WTC11 (cell line): Measurements from ENCODE around the gene ASPHD2. TPM values are rescaled to one million over a fixed set of nuclear protein-coding genes. Genes with fewer than 3 reads are reported as not detected.
A peak's percentile ranks its signal among the peaks of the same experiment; 100 is the strongest.

Experiments
- ATAC-seq: fragments of 200-7000 bp; cut with Tn5 transposase; 2 replicates; pipeline ENCODE4 v1.10.0; 2021; ENCODE audit warnings: mild to moderate bottlenecking, moderate library complexity
- CTCF ChIA-PET: fragments of 300-600 bp; sonication (Branson Sonifier 250); formaldehyde crosslinking; loops from one replicate; lab custom pipeline; 2021; ENCODE audit warnings: antibody characterized with exemption; lab: Charles Lee
- POLR2A ChIA-PET: fragments of 350-600 bp; sonication (Branson Sonifier 250); formaldehyde crosslinking; loops from one replicate; lab custom pipeline; 2021; ENCODE audit warnings: antibody characterized with exemption; lab: Charles Lee
- DNase-seq: peaks from one replicate; pipeline ENCODE4 v3.0.0; 2021; ENCODE audit warnings: low spot score
- H3K27ac Mint-ChIP-seq: 2 replicates; pipeline ENCODE4 v1.8.0; 2021; ENCODE audit warnings: mixed read lengths
- H3K27me3 Mint-ChIP-seq: 2 replicates; pipeline ENCODE4 v1.8.0; 2021; ENCODE audit warnings: low read depth, mild to moderate bottlenecking, moderate library complexity, mixed read lengths
- H3K36me3 Mint-ChIP-seq: 2 replicates; pipeline ENCODE4 v1.8.0; 2021; ENCODE audit warnings: mixed read lengths
- H3K4me1 Mint-ChIP-seq: 2 replicates; pipeline ENCODE4 v1.8.0; 2022; ENCODE audit warnings: mixed read lengths
- H3K4me3 Mint-ChIP-seq: 2 replicates; pipeline ENCODE4 v1.8.0; 2021; ENCODE audit warnings: mild to moderate bottlenecking, moderate library complexity, mixed read lengths
- H3K9me3 Mint-ChIP-seq: 2 replicates; pipeline ENCODE4 v1.8.0; 2021; ENCODE audit warnings: mixed read lengths
- CREM ChIP-seq: sonication (generic); formaldehyde crosslinking; IDR thresholded peaks from 2 replicates; pipeline ENCODE4 v1.8.1; 2022; ENCODE audit warnings: mild to moderate bottlenecking, missing genetic modification reagents, moderate library complexity
- EMX1 ChIP-seq: fragments of 250-450 bp; sonication (Bioruptor Pico); IDR thresholded peaks from 2 replicates; pipeline ENCODE4 v1.8.0; 2021; ENCODE audit warnings: mild to moderate bottlenecking
- ERG ChIP-seq: fragments of 250-450 bp; sonication (Bioruptor Pico); IDR thresholded peaks from 2 replicates; pipeline ENCODE4 v1.8.0; 2021; ENCODE audit warnings: mild to moderate bottlenecking
- FOXJ3 ChIP-seq: sonication (generic); formaldehyde crosslinking; IDR thresholded peaks from 2 replicates; pipeline ENCODE4 v1.9.0; 2021; ENCODE audit warnings: missing genetic modification reagents, mild to moderate bottlenecking, borderline replicate concordance
- FOXP1 ChIP-seq: sonication (generic); formaldehyde crosslinking; IDR thresholded peaks from 2 replicates; pipeline ENCODE4 v1.8.0; 2022; ENCODE audit warnings: missing genetic modification reagents, mild to moderate bottlenecking, moderate library complexity, borderline replicate concordance
- GABPB1 ChIP-seq: sonication (generic); formaldehyde crosslinking; IDR thresholded peaks from 2 replicates; pipeline ENCODE4 v1.8.1; 2023; ENCODE audit warnings: mild to moderate bottlenecking, missing genetic modification reagents
- GTF2I ChIP-seq: fragments of 250-450 bp; sonication (Bioruptor Pico); conservative IDR thresholded peaks from 2 replicates; pipeline ENCODE4 v1.4.0; 2021; ENCODE audit warnings: mild to moderate bottlenecking
- MLX ChIP-seq: sonication (generic); formaldehyde crosslinking; IDR thresholded peaks from 2 replicates; pipeline ENCODE4 v1.8.1; 2023; ENCODE audit warnings: mild to moderate bottlenecking, missing genetic modification reagents, moderate library complexity
- NR2C2 ChIP-seq: sonication (generic); formaldehyde crosslinking; IDR thresholded peaks from 2 replicates; pipeline ENCODE4 v1.8.0; 2022; ENCODE audit warnings: mild to moderate bottlenecking, missing genetic modification reagents
- NR3C1 ChIP-seq: sonication (generic); formaldehyde crosslinking; conservative IDR thresholded peaks from 2 replicates; pipeline ENCODE4 v1.8.1; 2023; ENCODE audit warnings: low read depth, mild to moderate bottlenecking, missing genetic modification reagents
- PRRX2 ChIP-seq: fragments of 250-450 bp; sonication (Bioruptor Pico); IDR thresholded peaks from 2 replicates; pipeline ENCODE4 v1.8.0; 2021; ENCODE audit warnings: mild to moderate bottlenecking
- SMAD4 ChIP-seq: sonication (generic); formaldehyde crosslinking; IDR thresholded peaks from 2 replicates; pipeline ENCODE4 v1.8.0; 2022; ENCODE audit warnings: mild to moderate bottlenecking, missing genetic modification reagents
- STAT6 ChIP-seq: sonication (generic); formaldehyde crosslinking; conservative IDR thresholded peaks from 2 replicates; pipeline ENCODE4 v1.8.1; 2023; ENCODE audit warnings: mild to moderate bottlenecking, low read depth, missing genetic modification reagents, moderate library complexity
- ZNF138 ChIP-seq: sonication (generic); formaldehyde crosslinking; conservative IDR thresholded peaks from 2 replicates; pipeline ENCODE4 v1.8.1; 2022; ENCODE audit warnings: mild to moderate bottlenecking, moderate library complexity, missing genetic modification reagents
- ZNF263 ChIP-seq: sonication (generic); formaldehyde crosslinking; IDR thresholded peaks from 2 replicates; pipeline ENCODE4 v1.8.1; 2022; ENCODE audit warnings: low read depth, mild to moderate bottlenecking, moderate library complexity, missing genetic modification reagents
- ZNF396 ChIP-seq: fragments of 250-450 bp; sonication (Bioruptor Pico); IDR thresholded peaks from 2 replicates; pipeline ENCODE4 v1.8.0; 2021; ENCODE audit warnings: mild to moderate bottlenecking, moderate library complexity, borderline replicate concordance
- ZNF416 ChIP-seq: fragments of 250-450 bp; sonication (Bioruptor Pico); IDR thresholded peaks from 2 replicates; pipeline ENCODE4 v1.9.0; 2021; ENCODE audit warnings: mild to moderate bottlenecking, inconsistent platforms
- ZNF671 ChIP-seq: fragments of 250-450 bp; sonication (Bioruptor Pico); IDR thresholded peaks from 2 replicates; pipeline ENCODE4 v1.8.0; 2021; ENCODE audit warnings: mild to moderate bottlenecking
- total RNA-seq: library from RNA; stranded (reverse); gene quantifications from 3 replicates; pipeline ENCODE4 v1.2.3, GENCODE V29; 2021
- TF ChIP-seq, protein P1 (sequence below): sonication (generic); formaldehyde crosslinking; conservative IDR thresholded peaks from 2 replicates; pipeline ENCODE4 v1.8.1; 2022; ENCODE audit warnings: mild to moderate bottlenecking, missing genetic modification reagents
- TF ChIP-seq, protein P2 (sequence below): sonication (generic); formaldehyde crosslinking; IDR thresholded peaks from 2 replicates; pipeline ENCODE4 v1.8.1; 2022; ENCODE audit warnings: mild to moderate bottlenecking, moderate library complexity, missing genetic modification reagents
- TF ChIP-seq, protein P3 (sequence below): fragments of 250-450 bp; sonication (Bioruptor Pico); conservative IDR thresholded peaks from 2 replicates; pipeline ENCODE4 v1.9.0; 2021; ENCODE audit warnings: mild to moderate bottlenecking
- TF ChIP-seq, protein P4 (sequence below): sonication (generic); formaldehyde crosslinking; IDR thresholded peaks from 2 replicates; pipeline ENCODE4 v1.8.0; 2022; ENCODE audit warnings: mild to moderate bottlenecking, missing genetic modification reagents
- TF ChIP-seq, protein P5 (sequence below): fragments of 250-450 bp; sonication (Bioruptor Pico); IDR thresholded peaks from 2 replicates; pipeline ENCODE4 v1.9.0; 2021; ENCODE audit warnings: moderate library complexity, mild to moderate bottlenecking, inconsistent platforms, borderline replicate concordance

Gene ASPHD2
- total RNA-seq, 1 experiment from 2014 or later: 7.1 TPM

- Mint-ChIP-seq H3K4me3 (peak overlapping the region; percentile 12; the same call in 1 of the 2 replicates), H3K27ac (no peak overlapping the region), H3K4me1 (peaks cover 44% of the 10 kb centered on the region), H3K27me3 (no peaks in the 10 kb centered on the region), H3K36me3 (peaks cover 34% of the 10 kb centered on the region), H3K9me3 (no peaks in the 10 kb centered on the region)
- no peak for DNase-seq
- CTCF ChIA-PET: interaction anchor here (0.5 kb wide), 1 partner anchor 88 kb away, joined by 3 read pairs; no protein-coding TSS in a partner anchor
- no peak for TF ChIP-seq ZNF416 (CRISPR knock-in tag)
- no peak for TF ChIP-seq GABPB1
- TF ChIP-seq, protein P1, sequence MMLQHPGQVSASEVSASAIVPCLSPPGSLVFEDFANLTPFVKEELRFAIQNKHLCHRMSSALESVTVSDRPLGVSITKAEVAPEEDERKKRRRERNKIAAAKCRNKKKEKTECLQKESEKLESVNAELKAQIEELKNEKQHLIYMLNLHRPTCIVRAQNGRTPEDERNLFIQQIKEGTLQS (CRISPR knock-in tag): no peak
- TF ChIP-seq ZNF396: no peak
- POLR2A ChIA-PET: no interaction called here
- ATAC-seq: no peak
Observed at GRCh38 chr22:26480611-26480932, 51.5 kb downstream of the ASPHD2 start.

DNA sequence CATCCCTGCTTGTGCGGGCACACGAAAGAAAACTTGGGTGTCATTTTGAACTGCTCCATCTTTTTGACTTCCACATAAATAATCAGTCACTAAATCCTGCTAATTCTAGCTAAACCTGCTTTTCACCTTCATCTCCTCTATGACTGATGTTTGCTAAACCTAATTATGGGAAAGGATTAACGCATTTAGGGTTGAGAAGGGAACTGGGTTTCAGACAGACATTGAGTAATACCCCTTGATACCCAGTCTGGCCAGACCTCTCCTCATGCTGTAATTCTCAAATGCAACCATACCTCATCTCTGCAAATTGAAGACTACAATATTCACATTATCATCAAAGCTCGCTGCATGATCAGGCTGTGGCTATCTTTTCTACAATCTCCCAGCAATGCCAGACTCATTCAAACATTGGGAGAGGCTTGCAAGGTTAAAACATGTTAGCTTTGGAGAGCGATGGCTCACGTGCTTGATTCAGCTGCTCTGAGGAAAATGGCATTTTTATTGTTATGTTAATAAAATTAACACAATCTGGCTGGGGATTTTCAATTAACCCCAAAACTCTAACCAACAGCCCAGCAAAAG is 52.1 kb downstream of the ASPHD2 start:
- no peak for ATAC-seq
- Mint-ChIP-seq H3K36me3 (peaks cover 34% of the 10 kb centered on the region), H3K27ac (peak overlapping the region; percentile 42; the same call in 1 of the 2 replicates), H3K4me3 (peak overlapping the region; percentile 9; the same call in 1 of the 2 replicates), H3K4me1 (peaks cover 45% of the 10 kb centered on the region), H3K27me3 (no peaks in the 10 kb centered on the region), H3K9me3 (no peaks in the 10 kb centered on the region)
- POLR2A ChIA-PET: interaction anchor here (2.2 kb wide), 1 partner anchor 176 kb away, joined by 7 read pairs; the partner anchor contains the start of gene MIAT
- TF ChIP-seq ZNF138 (CRISPR knock-in tag): no peak
- TF ChIP-seq, protein P2, sequence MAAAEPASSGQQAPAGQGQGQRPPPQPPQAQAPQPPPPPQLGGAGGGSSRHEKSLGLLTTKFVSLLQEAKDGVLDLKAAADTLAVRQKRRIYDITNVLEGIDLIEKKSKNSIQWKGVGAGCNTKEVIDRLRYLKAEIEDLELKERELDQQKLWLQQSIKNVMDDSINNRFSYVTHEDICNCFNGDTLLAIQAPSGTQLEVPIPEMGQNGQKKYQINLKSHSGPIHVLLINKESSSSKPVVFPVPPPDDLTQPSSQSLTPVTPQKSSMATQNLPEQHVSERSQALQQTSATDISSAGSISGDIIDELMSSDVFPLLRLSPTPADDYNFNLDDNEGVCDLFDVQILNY (CRISPR knock-in tag): no peak
- DNase-seq: no peak
- CTCF ChIA-PET: interaction anchor here (0.7 to 4.8 kb wide), 5 partner anchors 35 to 188 kb away, joined by 3 to 17 read pairs (median 4); no protein-coding TSS in a partner anchor

DNA sequence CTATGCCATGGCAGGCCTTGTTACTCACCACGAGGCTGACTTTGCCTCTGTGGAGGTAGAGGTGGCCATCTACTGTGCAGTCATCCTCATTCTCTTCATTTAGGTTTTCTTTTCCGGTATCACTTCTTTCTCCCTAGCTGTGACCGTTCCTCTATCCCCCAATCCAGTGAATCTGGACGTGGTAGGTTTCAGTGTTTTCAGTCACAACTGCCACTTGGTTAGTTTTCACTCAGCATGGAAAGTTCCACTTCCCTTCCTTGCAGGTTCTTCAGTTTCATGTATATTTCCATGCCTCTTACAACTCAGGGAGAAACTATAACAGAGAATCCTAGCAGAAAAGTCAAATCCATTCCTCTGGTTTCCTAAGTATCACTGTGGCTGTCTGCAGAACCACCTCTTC is 52.6 kb downstream of the ASPHD2 start:
- POLR2A ChIA-PET: interaction anchor here (2.2 kb wide), 1 partner anchor 176 kb away, joined by 7 read pairs; the partner anchor contains the start of gene MIAT
- no peak for TF ChIP-seq PRRX2
- TF ChIP-seq NR3C1 (CRISPR knock-in tag): no peak
- TF ChIP-seq, protein P3, sequence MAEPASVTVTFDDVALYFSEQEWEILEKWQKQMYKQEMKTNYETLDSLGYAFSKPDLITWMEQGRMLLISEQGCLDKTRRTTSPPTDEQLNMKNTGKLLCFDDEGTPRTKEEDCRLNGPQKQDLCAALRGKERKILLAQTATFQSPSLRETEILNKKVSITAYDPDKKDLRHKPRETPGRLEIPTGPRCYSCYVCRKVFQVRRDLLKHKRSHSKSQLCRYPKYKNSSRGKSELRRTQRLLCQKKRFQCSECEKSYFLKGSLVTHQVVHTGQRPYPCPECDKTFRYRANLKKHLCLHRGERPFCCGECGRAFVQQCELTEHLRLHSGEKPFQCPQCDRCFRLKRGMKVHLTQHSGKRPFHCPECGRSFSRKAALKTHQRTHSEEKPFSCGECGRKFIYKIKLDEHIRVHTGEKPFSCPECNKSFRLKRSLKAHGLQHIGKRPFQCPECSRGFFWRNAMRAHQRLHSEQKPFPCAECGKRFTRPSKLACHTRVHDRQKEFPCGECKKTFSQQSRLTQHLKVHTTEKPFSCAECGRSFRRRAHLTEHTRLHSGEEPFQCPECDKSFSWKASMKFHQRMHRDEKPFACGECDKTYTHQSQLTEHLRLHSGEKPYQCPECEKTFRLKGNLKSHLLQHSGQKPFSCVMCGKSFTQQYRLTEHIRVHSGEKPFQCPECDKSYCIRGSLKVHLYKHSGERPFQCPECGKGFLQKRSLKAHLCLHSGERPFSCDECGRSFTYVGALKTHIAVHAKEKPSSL: no peak
- TF ChIP-seq STAT6: no peak
- no peak for TF ChIP-seq NR2C2
- TF ChIP-seq FOXJ3 (CRISPR knock-in tag): no peak
- no peak for TF ChIP-seq GTF2I
- no peak for TF ChIP-seq CREM
- no peak for TF ChIP-seq FOXP1 (CRISPR knock-in tag)
- TF ChIP-seq, protein P4, sequence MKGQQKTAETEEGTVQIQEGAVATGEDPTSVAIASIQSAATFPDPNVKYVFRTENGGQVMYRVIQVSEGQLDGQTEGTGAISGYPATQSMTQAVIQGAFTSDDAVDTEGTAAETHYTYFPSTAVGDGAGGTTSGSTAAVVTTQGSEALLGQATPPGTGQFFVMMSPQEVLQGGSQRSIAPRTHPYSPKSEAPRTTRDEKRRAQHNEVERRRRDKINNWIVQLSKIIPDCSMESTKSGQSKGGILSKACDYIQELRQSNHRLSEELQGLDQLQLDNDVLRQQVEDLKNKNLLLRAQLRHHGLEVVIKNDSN (CRISPR knock-in tag): no peak
- no peak for TF ChIP-seq MLX (CRISPR knock-in tag)
- TF ChIP-seq ZNF263 (CRISPR knock-in tag): no peak
- no peak for TF ChIP-seq SMAD4 (CRISPR knock-in tag)
- TF ChIP-seq ERG (CRISPR knock-in tag): no peak
- TF ChIP-seq EMX1 (CRISPR knock-in tag): no peak
- no peak for TF ChIP-seq ZNF671 (CRISPR knock-in tag)
- TF ChIP-seq, protein P5, sequence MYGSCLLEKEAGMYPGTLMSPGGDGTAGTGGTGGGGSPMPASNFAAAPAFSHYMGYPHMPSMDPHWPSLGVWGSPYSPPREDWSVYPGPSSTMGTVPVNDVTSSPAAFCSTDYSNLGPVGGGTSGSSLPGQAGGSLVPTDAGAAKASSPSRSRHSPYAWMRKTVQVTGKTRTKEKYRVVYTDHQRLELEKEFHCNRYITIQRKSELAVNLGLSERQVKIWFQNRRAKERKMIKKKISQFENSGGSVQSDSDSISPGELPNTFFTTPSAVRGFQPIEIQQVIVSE (CRISPR knock-in tag): no peak

More for the DNA sequence above, 52.6 kb downstream of the ASPHD2 start:
- no peaks in the 10 kb centered on the region for H3K27me3 Mint-ChIP-seq
- ATAC-seq (no peak), DNase-seq (no peak)
- peak overlapping the region; percentile 89 for H3K4me3 Mint-ChIP-seq
- CTCF ChIA-PET: interaction anchor here (0.7 to 4.8 kb wide), 5 partner anchors 35 to 188 kb away, joined by 3 to 17 read pairs (median 4); no protein-coding TSS in a partner anchor
- H3K4me1 Mint-ChIP-seq: peaks cover 45% of the 10 kb centered on the region
- peaks cover 30% of the 10 kb centered on the region for H3K36me3 Mint-ChIP-seq
- no peaks in the 10 kb centered on the region for H3K9me3 Mint-ChIP-seq
- H3K27ac Mint-ChIP-seq: peak overlapping the region; percentile 84; the same call in 1 of the 2 replicates
